Endothelial cell of umbilical vein (primary cell): Measurements from ENCODE around the gene IL10RA. TPM values are rescaled to one million over a fixed set of nuclear protein-coding genes. Genes with fewer than 3 reads are reported as not detected.

Source experiments
- BruUV-seq: library from RNA; stranded (reverse); fragments of 400-500 nt; replicated peaks from 2 replicates; lab custom pipeline; 2021; lab: Mats Ljungman, UMichigan
- CTCF ChIA-PET: fragments of 300-600, 350-600 bp; sonication (Branson Sonifier 250); formaldehyde crosslinking; loops from one replicate; lab custom pipeline; 2021; ENCODE audit warnings: antibody characterized with exemption, inconsistent platforms; lab: Charles Lee
- POLR2A ChIA-PET: fragments of 300-600, 350-600 bp; sonication (Branson Sonifier 250); formaldehyde crosslinking; loops from one replicate; lab custom pipeline; 2021; ENCODE audit warnings: antibody characterized with exemption, inconsistent platforms; lab: Charles Lee
- DNase-seq: peaks from one replicate; pipeline ENCODE4 v3.0.0-alpha.2; 2011; ENCODE audit warnings: low read depth, low spot score
- FAIRE-seq: peaks from 2 replicates; lab custom pipeline; 2011; peaks lifted over from hg19 to GRCh38; lab: Jason Lieb, UNC
- H2AFZ ChIP-seq: 2 replicates; pipeline ENCODE4 v1.6.0; 2012; ENCODE audit warnings: low read depth, low read length, control low read depth, inconsistent platforms
- H3K27ac ChIP-seq: 2 replicates; pipeline ENCODE4 v1.5.1; 2011; ENCODE audit warnings: low read depth, mild to moderate bottlenecking, control low read depth, low read length, moderate library complexity; ENCODE audit not compliant: insufficient read depth
- H3K27me3 ChIP-seq, 2 experiments: 2 replicates each; pipeline versions ENCODE4 v1.6.0 to v1.6.1; 2011; ENCODE audit warnings: low read length in 2 of 2, mixed read lengths in 1 of 2; ENCODE audit not compliant: control insufficient read depth in 2 of 2, insufficient read depth in 2 of 2
- H3K36me3 ChIP-seq, 2 experiments: 2 replicates in 1 of 2; 3 replicates in 1 of 2; pipeline ENCODE4 v1.5.1; 2011; ENCODE audit warnings: low read length in 2 of 2, mild to moderate bottlenecking in 1 of 2, moderate library complexity in 1 of 2; ENCODE audit not compliant: control insufficient read depth in 2 of 2, insufficient read depth in 2 of 2; ENCODE audit errors: extremely low read depth in 1 of 2
- H3K4me1 ChIP-seq: 3 replicates; pipeline ENCODE4 v1.5.1; 2011; ENCODE audit warnings: mild to moderate bottlenecking, low read length; ENCODE audit not compliant: control insufficient read depth, insufficient read depth; ENCODE audit errors: extremely low read depth
- H3K4me2 ChIP-seq: 2 replicates; pipeline ENCODE4 v1.6.1; 2011; ENCODE audit warnings: low read length, control low read depth, mixed read lengths; ENCODE audit not compliant: insufficient read depth
- H3K4me3 ChIP-seq, 3 experiments: fragments of 200-600 bp in 1 of 3; sonication (generic), shearing (Covaris generic) in 1 of 3; replicated peaks in 1 of 3; 2 replicates each; pipeline ENCODE4 v1.5.1; 2011 to 2016; ENCODE audit warnings: control low read depth in 3 of 3, low read length in 3 of 3, mild to moderate bottlenecking in 2 of 3, inconsistent platforms in 1 of 3, low read depth in 1 of 3, moderate library complexity in 1 of 3; ENCODE audit not compliant: insufficient read depth in 1 of 3
- H3K79me2 ChIP-seq: 2 replicates; pipeline ENCODE4 v1.6.0; 2012; ENCODE audit warnings: low read length, inconsistent platforms; ENCODE audit not compliant: control insufficient read depth, insufficient read depth
- H3K9ac ChIP-seq: replicated peaks from 2 replicates; pipeline ENCODE3; 2011; ENCODE audit warnings: low read length, control low read depth; ENCODE audit not compliant: insufficient read depth; ENCODE audit errors: extremely low read depth
- H3K9me1 ChIP-seq: replicated peaks from 3 replicates; pipeline ENCODE4 v1.6.0; 2011; ENCODE audit warnings: mild to moderate bottlenecking, low read length; ENCODE audit not compliant: control insufficient read depth, insufficient read depth; ENCODE audit errors: extremely low read depth
- H3K9me3 ChIP-seq: replicated peaks from 2 replicates; pipeline ENCODE4 v1.5.1; 2012; ENCODE audit warnings: low read length, inconsistent platforms; ENCODE audit not compliant: control insufficient read depth, insufficient read depth
- H4K20me1 ChIP-seq: replicated peaks from 2 replicates; pipeline ENCODE3; 2011; ENCODE audit warnings: mild to moderate bottlenecking, low read length; ENCODE audit not compliant: control insufficient read depth, insufficient read depth; ENCODE audit errors: extremely low read depth
- CTCF ChIP-seq, 2 donors: IDR thresholded peaks; 1 replicate in 1 of 2; 2 replicates in 1 of 2; pipeline ENCODE4 v1.5.1; 2011; ENCODE audit warnings: low read length in 2 of 2, mild to moderate bottlenecking in 2 of 2, moderate library complexity in 2 of 2, control low read depth in 1 of 2, inconsistent platforms in 1 of 2, low read depth in 1 of 2; ENCODE audit not compliant: insufficient read depth in 1 of 2; ENCODE audit errors: extremely low read depth in 1 of 2
- EZH2 ChIP-seq: IDR thresholded peaks from 2 replicates; pipeline ENCODE4 v1.6.1; 2012; ENCODE audit warnings: borderline replicate concordance, low read depth, mild to moderate bottlenecking, moderate library complexity, low read length, inconsistent platforms; ENCODE audit not compliant: severe bottlenecking
- FOS ChIP-seq: IDR thresholded peaks from 2 replicates; pipeline ENCODE4 v1.6.1; 2011; ENCODE audit warnings: mild to moderate bottlenecking, low read length, moderate library complexity, borderline replicate concordance; ENCODE audit not compliant: insufficient read depth
- GATA2 ChIP-seq: IDR thresholded peaks from 2 replicates; pipeline ENCODE4 v1.7.0; 2011; ENCODE audit warnings: low read depth, mild to moderate bottlenecking, moderate library complexity, mixed read lengths, low read length; ENCODE audit not compliant: insufficient read length, insufficient read depth
- POLR2A ChIP-seq: IDR thresholded peaks from 2 replicates; pipeline ENCODE4 v1.6.1; 2012; ENCODE audit warnings: low read depth, mild to moderate bottlenecking, control low read depth, low read length
- POLR2AphosphoS5 ChIP-seq: IDR thresholded peaks from 2 replicates; pipeline ENCODE4 v1.6.1; 2012; ENCODE audit warnings: low read depth, mild to moderate bottlenecking, control low read depth, low read length, moderate library complexity; ENCODE audit not compliant: insufficient read depth
- dilution Hi-C: fragments of 300-500 bp; cut with MboI; formaldehyde crosslinking; loops from one replicate; pipeline ENCODE4 v1.15.0; 2019; ENCODE audit warnings: low sequenced_read_pairs; ENCODE audit not compliant: extremely low pct_ligation_motif_present
- intact Hi-C: fragments of 100-400 bp; cut with micrococcal nuclease; formaldehyde crosslinking; loops from one replicate; pipeline ENCODE4 v1.10.0; 2022
- polyA plus RNA-seq, 4 experiments: library from polyadenylated mRNA; depleted of rRNA in 3 of 4; stranded (reverse) in 3 of 4; unstranded in 1 of 4; fragments of >200 nt; gene quantifications; 2 replicates each; pipeline versions ENCODE4 v1.2.1 to v1.2.3, GENCODE V29; 2011 to 2012; ENCODE audit warnings: missing spikeins in 1 of 4
- total RNA-seq: library from RNA; stranded (reverse); gene quantifications from 2 replicates; pipeline ENCODE4 v1.2.3, GENCODE V29; 2021

Gene IL10RA
- total and polyA plus RNA-seq, 2 donors (not counting 3 experiments of a cell fraction or from before 2014, with no cell fraction given): 0.04 TPM; not detected in 1

- peaks cover 13% of the 10 kb centered on the region for H3K4me1 ChIP-seq
- no TSS peak for BruUV-seq
- H3K4me2 ChIP-seq: no peak overlapping the region
- H3K36me3 ChIP-seq: no peaks in the 10 kb centered on the region
- H3K9me1 ChIP-seq: no peaks in the 10 kb centered on the region
- FAIRE-seq: no peak
- ChIA-PET POLR2A (no interaction called here), CTCF (interaction anchor here (1.2 to 7.9 kb wide), 3 partner anchors 9 to 121 kb away, joined by 3 to 520 read pairs (median 4); partner anchors contain the start of gene FXYD2)
- H3K79me2 ChIP-seq: no peaks in the 10 kb centered on the region
- no peak for TF ChIP-seq FOS
- TF ChIP-seq CTCF (IDR thresholded peaks at IDR 0.05; ENCODE audit: extremely low read depth in 1 of 2, insufficient read depth in 1 of 2, low read depth in 1 of 2, low read length in 2 of 2): no peak
- TF ChIP-seq EZH2: no peak
- TF ChIP-seq POLR2AphosphoS5: no peak
- TF ChIP-seq POLR2A: no peak
- TF ChIP-seq GATA2: no peak
- intact Hi-C loops (no loop called here), dilution Hi-C loops (no loop called here)
- no peak overlapping the region for H3K27ac ChIP-seq
- H3K9ac ChIP-seq: no peak overlapping the region
- DNase-seq: no peak
- no peak overlapping the region for H3K4me3 ChIP-seq
- H3K9me3 ChIP-seq: no peaks in the 10 kb centered on the region
- peaks cover 5 to 8% of the 10 kb centered on the region in 2 experiments for H3K27me3 ChIP-seq
- no peaks in the 10 kb centered on the region for H4K20me1 ChIP-seq
- no peak overlapping the region for H2AFZ ChIP-seq
Measured at GRCh38 chr11:117940736-117941135, 45.5 kb upstream of the IL10RA start.
